ENCODE results near the gene HK2.

Gene HK2

DNA sequence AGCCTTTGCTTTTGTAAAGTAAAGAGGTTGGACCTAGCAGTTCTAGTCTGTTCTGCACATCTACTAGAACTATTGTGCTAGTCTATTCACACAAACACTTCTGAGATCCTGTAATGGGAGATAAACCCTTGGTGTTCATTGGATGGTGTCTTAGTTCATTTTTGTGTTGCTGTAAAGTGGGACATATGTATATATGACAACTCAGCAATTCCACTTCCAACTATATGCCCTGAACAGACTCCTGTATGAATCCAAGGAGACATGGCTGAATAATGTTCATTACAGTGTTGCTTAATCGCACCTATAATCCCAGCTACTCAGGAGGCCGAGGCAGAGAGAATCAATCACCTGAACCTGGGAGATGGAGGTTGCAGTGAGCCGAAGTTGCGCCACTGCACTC is 23.3 kb downstream of the HK2 start:
- DNase-seq (ENCODE audit: low read depth), result no peak

GRCh38 chr2:74857725-74858124 is 23.8 kb downstream of the HK2 start:
- no peak for DNase-seq (ENCODE audit: low read depth)

- no peak for DNase-seq (ENCODE audit: low read depth)
Measured at GRCh38 chr2:74858281-74858680, 24.4 kb downstream of the HK2 start.

DNA sequence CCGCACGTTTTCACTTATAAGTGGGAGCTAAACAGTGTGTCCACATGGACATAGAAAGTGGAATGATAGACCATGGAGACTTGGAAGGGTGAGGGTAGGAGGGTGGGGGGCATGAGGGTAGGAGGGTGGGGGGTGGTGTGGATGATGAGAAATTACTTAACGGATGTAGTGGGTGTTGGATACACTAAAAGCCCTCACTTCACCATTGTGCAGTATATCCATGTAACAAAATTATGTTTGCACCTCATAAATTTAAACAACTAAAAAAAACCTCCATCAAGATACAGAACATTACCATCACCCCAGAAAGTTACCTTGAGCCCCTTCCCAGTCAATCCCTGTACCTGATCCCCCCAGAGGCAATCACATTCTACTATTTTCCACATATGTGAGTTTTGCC is 26.2 kb downstream of the HK2 start:
- DNase-seq (ENCODE audit: low read depth), result no peak

DNA sequence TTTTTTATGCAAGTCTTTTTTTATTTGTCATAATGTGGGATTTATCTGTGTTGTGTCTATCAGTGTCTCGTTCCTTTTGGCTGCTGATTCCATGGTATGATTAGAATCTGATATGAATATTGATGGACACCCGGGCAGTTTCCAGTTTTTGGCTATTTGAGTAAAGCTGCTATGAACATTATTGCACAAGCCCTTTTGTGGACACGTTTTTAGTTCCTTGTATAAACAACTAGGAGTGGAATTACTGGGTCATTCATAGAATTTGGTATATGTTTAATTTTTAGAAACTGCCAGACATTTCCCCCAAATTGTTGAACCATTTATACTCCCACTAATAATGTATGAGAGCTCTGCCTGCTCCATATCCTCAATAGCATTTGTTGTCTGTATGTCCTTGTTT is 26.6 kb downstream of the HK2 start:
- no peak for DNase-seq (ENCODE audit: low read depth)

GRCh38 chr2:74861531-74861930 is 27.6 kb downstream of the HK2 start:
- DNase-seq (ENCODE audit: low read depth), result no peak

GRCh38 chr2:74862020-74862964 is 28.4 kb downstream of the HK2 start:
- DNase-seq (ENCODE audit: low read depth), result no peak

DNA sequence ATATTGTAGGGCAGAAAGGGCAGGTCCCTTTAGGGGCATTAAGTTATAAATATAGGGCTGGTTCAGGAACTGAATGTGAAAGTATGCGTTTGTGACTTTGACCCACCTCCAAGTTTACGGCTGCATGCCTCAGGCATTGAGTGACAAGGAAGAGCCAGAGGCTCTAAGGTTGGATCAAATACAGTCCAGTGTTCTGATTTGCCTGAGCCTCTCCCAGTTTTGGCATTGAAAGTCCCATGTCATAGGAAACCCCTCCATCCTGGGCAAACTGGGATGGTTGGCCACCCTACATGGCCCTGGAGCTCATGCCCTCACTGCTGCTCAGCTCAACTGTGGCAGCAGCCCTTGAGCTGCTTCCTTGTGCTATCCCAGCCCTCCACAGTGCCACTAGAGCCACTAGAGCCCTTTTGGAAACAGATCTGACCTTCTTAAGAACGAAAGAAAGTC is 29.9 kb downstream of the HK2 start:
- DNase-seq (ENCODE audit: low read depth), result no peak

- peak; percentile 37 for DNase-seq (ENCODE audit: low read depth)
Measured at GRCh38 chr2:74864728-74865722, 31.1 kb downstream of the HK2 start.

- no peak for DNase-seq (ENCODE audit: low read depth)
Measured at GRCh38 chr2:74865770-74866674, 32.1 kb downstream of the HK2 start.

DNA sequence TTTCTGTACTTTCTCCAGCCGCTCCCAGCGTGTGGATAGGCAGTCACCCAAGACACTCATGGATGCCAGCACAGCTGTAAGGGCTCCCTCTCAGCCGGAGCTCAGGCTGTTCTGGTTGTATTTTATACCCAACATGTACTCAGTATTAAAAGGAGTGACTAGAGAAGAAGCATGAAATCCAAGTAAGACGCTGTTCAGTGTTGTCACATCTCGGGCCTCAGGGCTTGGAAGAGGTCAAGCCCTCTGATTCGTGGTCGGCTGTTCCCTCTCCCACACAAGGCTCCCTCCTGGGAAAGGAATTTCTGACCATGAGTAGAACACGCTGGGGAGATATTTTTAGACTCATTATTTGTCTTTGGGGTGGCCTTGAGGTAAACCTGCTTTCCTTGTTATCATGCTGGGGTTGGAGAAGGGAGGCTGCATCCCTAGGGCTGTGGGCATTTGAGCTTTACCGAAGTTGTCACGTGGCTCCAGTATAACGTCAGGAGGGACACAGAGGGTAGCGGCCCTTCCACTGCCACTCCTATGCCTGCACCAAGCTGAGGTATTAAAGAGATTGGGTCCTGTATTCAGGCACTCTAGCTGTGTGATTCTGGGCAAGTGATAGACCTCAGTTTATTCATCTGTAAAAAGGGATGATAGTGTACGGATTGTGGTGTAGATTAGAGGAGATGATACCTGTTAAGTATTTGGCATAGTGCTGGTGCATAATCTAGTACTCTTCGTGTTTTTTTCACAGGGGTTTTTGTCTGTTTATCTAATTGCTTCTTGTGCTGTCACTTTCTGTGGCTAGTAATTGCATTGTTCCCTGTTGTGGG is 34.1 kb downstream of the HK2 start:
- peak; percentile 74 for DNase-seq (ENCODE audit: low read depth)

DNA sequence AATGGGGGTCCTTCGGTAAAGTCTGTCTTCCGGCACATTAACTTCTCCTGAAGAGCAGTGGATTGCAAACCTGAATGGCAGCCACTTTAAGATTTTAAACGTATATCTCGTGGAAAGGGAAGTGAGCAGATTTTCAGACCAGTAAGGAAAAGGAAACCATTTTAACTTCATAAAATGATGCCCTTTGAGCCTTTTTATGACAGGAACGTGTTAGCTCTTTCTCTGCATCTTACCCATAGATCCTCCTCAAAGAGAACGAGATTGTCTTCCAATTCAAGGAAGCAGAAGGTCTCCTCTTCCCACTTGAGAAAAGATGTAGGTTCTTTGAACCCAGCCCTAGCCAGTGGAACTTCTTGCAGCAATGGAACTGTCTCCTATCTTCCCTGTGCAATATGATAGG is 35.6 kb downstream of the HK2 start:
- no peak for DNase-seq (ENCODE audit: low read depth)

- DNase-seq (ENCODE audit: low read depth), result no peak
Measured at GRCh38 chr2:74870951-74871350, 37.0 kb downstream of the HK2 start.

DNA sequence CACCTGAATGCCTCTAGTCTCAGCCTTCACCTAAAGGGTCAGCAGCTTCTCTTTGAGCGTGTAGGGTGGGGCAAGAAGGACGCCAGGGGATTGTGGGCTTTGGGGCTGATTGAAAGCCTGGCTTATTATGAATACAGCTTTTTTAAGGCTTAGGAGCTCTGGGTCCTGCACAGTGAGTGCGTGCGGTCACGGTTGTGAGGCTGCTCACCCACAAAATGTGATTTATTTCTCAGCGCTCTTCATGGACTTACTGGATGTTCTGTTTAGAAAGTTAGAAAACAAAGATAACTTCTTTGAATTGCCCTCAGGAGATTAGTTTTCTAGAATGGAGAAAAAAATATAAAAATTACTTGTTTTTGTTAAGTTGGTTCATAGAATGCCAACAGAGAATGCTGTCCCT is 37.5 kb downstream of the HK2 start:
- no peak for DNase-seq (ENCODE audit: low read depth)

- DNase-seq (ENCODE audit: low read depth), result no peak
Measured at GRCh38 chr2:74872389-74872836, 38.5 kb downstream of the HK2 start.

- DNase-seq (ENCODE audit: low read depth), result no peak
Measured at GRCh38 chr2:74873012-74873665, 39.2 kb downstream of the HK2 start.

DNA sequence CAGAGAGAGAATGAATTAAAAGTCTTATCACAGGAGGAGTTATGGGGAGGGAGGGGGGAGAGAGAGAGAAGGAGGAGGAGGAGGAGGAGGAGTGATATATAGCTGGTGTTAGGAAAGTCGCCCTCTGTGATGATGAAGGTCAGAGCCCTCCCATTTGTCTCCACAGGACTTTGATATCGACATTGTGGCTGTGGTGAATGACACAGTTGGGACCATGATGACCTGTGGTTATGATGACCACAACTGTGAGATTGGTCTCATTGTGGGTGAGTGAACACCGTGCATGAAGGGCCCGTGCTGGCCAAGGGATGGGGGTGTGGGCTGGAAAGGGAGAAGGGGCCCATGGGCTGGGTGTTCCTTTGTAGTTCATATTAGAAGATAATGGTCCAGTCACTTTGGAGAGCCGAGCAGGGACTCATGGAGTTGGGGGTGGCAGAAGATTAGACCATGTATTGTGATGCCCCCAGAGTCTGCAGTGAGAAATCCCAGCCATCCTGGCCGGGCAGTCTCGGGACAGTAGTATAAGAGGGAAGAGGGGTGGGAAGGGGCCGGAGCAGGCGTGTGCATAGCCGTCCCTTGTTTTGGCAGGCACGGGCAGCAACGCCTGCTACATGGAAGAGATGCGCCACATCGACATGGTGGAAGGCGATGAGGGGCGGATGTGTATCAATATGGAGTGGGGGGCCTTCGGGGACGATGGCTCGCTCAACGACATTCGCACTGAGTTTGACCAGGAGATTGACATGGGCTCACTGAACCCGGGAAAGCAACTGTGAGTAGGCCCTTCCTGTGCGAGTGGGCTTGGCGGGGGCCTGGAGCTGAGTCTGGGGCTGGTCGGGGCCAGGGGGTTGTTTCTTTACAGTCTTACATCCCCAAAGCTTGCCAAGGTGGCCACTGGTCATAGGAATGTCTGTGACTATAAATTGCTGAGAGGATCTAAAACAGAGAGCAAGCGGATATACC is 40.0 kb downstream of the HK2 start:
- DNase-seq (ENCODE audit: low read depth), result no peak

- DNase-seq (ENCODE audit: low read depth), result no peak
Measured at GRCh38 chr2:74876081-74876886, 42.4 kb downstream of the HK2 start.

All from non-pigmented ciliary epithelial cell (primary cell).